BE2C (cell line): ENCODE results near the gene AVPI1.
A peak's percentile ranks its signal among the peaks of the same experiment; 100 is the strongest.

Experiments used
- DNase-seq: peaks from one replicate; pipeline ENCODE4 v3.0.0-alpha.2; 2020
- H3K27me3 ChIP-seq: fragments of 250-450 bp; sonication (Bioruptor Pico); 2 replicates; pipeline ENCODE4 v1.5.1; 2020; ENCODE audit warnings: mild to moderate bottlenecking
- H3K36me3 ChIP-seq: fragments of 250-450 bp; sonication (Bioruptor Pico); 2 replicates; pipeline ENCODE4 v1.5.1; 2020; ENCODE audit warnings: mild to moderate bottlenecking
- H3K4me1 ChIP-seq: fragments of 250-450 bp; sonication (Bioruptor Pico); 2 replicates; pipeline ENCODE4 v1.5.1; 2020
- H3K4me3 ChIP-seq: 2 replicates; pipeline ENCODE4 v1.5.1; 2011; ENCODE audit warnings: low read depth, low read length
- H3K9me3 ChIP-seq: fragments of 250-450 bp; sonication (Bioruptor Pico); 2 replicates; pipeline ENCODE4 v1.5.1; 2020
- CTCF ChIP-seq: IDR thresholded peaks from 2 replicates; pipeline ENCODE4 v1.5.1; 2012; ENCODE audit warnings: mild to moderate bottlenecking, low read depth, low read length

AVPI1 gene

GRCh38 chr10:97731346-97732051 lies 44.5 kb upstream of the AVPI1 start:
- peak; percentile 73 for DNase-seq
- H3K4me3 ChIP-seq: no peak overlapping the region
- no peaks in the 10 kb centered on the region for H3K27me3 ChIP-seq
- no peaks in the 10 kb centered on the region for H3K9me3 ChIP-seq
- H3K4me1 ChIP-seq: no peaks in the 10 kb centered on the region
- no peaks in the 10 kb centered on the region for H3K36me3 ChIP-seq
- peak; percentile 91 for TF ChIP-seq CTCF

GRCh38 chr10:97729014-97729413 lies 42.0 kb upstream of the AVPI1 start:
- no peak for TF ChIP-seq CTCF
- no peaks in the 10 kb centered on the region for H3K36me3 ChIP-seq
- H3K27me3 ChIP-seq: no peaks in the 10 kb centered on the region
- H3K4me3 ChIP-seq: no peak overlapping the region
- DNase-seq: no peak
- no peaks in the 10 kb centered on the region for H3K4me1 ChIP-seq
- H3K9me3 ChIP-seq: no peaks in the 10 kb centered on the region

GRCh38 chr10:97726636-97727178 lies 39.7 kb upstream of the AVPI1 start:
- DNase-seq: no peak
- Histone ChIP-seq H3K4me1 (no peaks in the 10 kb centered on the region), H3K27me3 (no peaks in the 10 kb centered on the region), H3K9me3 (no peaks in the 10 kb centered on the region), H3K4me3 (no peak overlapping the region), H3K36me3 (no peaks in the 10 kb centered on the region)
- no peak for TF ChIP-seq CTCF

GRCh38 chr10:97724341-97724941 lies 37.4 kb upstream of the AVPI1 start:
- Histone ChIP-seq H3K4me1 (peaks cover 3% of the 10 kb centered on the region; the same call in 1 of the 2 replicates), H3K27me3 (no peaks in the 10 kb centered on the region), H3K9me3 (no peaks in the 10 kb centered on the region), H3K4me3 (no peak overlapping the region), H3K36me3 (no peaks in the 10 kb centered on the region)
- TF ChIP-seq CTCF: no peak
- no peak for DNase-seq

- Histone ChIP-seq H3K4me3 (no peak overlapping the region), H3K27me3 (no peaks in the 10 kb centered on the region), H3K4me1 (peaks cover 15% of the 10 kb centered on the region), H3K36me3 (no peaks in the 10 kb centered on the region), H3K9me3 (no peaks in the 10 kb centered on the region)
- no peak for DNase-seq
- no peak for TF ChIP-seq CTCF
Measured at GRCh38 chr10:97723001-97723400, 36.0 kb upstream of the AVPI1 start.
